K562 (cell line): Measurements from ENCODE around the gene PTP4A2. TPM values are rescaled to one million over a fixed set of nuclear protein-coding genes. Genes with fewer than 3 reads are reported as not detected.
A peak's percentile ranks its signal among the peaks of the same experiment; 100 is the strongest.

Experiments used
- ATF1 ChIP-seq, 2 experiments: fragments of 450-650 bp in 1 of 2; IDR thresholded peaks; 2 replicates each; pipeline ENCODE4 v1.6.1; 2016; ENCODE audit warnings: missing compliant biosample characterization in 1 of 2, missing genetic modification characterization in 1 of 2
- C11orf30 ChIP-seq: fragments of 450-650 bp; IDR thresholded peaks from 2 replicates; pipeline ENCODE4 v1.6.1; 2016; ENCODE audit warnings: low read depth, mild to moderate bottlenecking
- FOXA3 ChIP-seq, 2 experiments: fragments of 450-650 bp in 1 of 2; sonication (generic) in 1 of 2; formaldehyde crosslinking; IDR thresholded peaks in 1 of 2; conservative IDR thresholded peaks in 1 of 2; 2 replicates each; pipeline versions ENCODE4 v1.4.0 to v1.8.0; 2020 to 2022; ENCODE audit warnings: mild to moderate bottlenecking in 2 of 2, missing genetic modification reagents in 1 of 2
- GABPA ChIP-seq: fragments of 200-800 bp; sonication (Bioruptor generic); conservative IDR thresholded peaks from 2 replicates; pipeline ENCODE4 v1.6.1; 2016; ENCODE audit warnings: low read depth, missing genetic modification characterization, missing compliant biosample characterization
- MED1 ChIP-seq: sonication (generic); formaldehyde crosslinking; IDR thresholded peaks from 2 replicates; pipeline ENCODE4 v1.8.1; 2023; ENCODE audit warnings: missing genetic modification reagents, borderline replicate concordance
- RB1 ChIP-seq: fragments of 450-650 bp; IDR thresholded peaks from 2 replicates; pipeline ENCODE4 v1.6.1; 2017; ENCODE audit warnings: low read depth, mild to moderate bottlenecking
- ZBTB26 ChIP-seq: fragments of 450-650 bp; formaldehyde crosslinking; IDR thresholded peaks from 2 replicates; pipeline ENCODE4 v1.4.0; 2022; ENCODE audit warnings: missing genetic modification characterization
- ZBTB40 ChIP-seq, 2 experiments: fragments of 450-650 bp in 1 of 2; sonication (generic) in 1 of 2; formaldehyde crosslinking in 1 of 2; IDR thresholded peaks; 2 replicates each; pipeline versions ENCODE4 v1.7.1 to v1.9.0; 2016 to 2022; ENCODE audit warnings: inconsistent platforms in 1 of 2, mild to moderate bottlenecking in 1 of 2, missing genetic modification reagents in 1 of 2
- polyA plus RNA-seq, 8 experiments: library from polyadenylated mRNA; depleted of rRNA in 4 of 8; stranded (reverse) in 5 of 8; unstranded in 3 of 8; fragments of >200 nt; fragmentation: Nextera tagmentation in 2 of 8; fragmentation: Illumina TruSeq in 1 of 8; extraction: Ambion mirVana in 2 of 8; extraction: Trizol in 1 of 8; gene quantifications; 2 replicates each; pipeline versions ENCODE4 v1.2.1 to v1.2.3, GENCODE V29; 2011 to 2014; ENCODE audit warnings: inconsistent platforms in 1 of 8, missing spikeins in 1 of 8
- total RNA-seq, 7 experiments: library from RNA; depleted of rRNA in 6 of 7; stranded (reverse); fragments of >200 nt in 6 of 7; fragmentation: Illumina TruSeq in 2 of 7; extraction: Trizol in 2 of 7; gene quantifications; 2 replicates each; pipeline versions ENCODE4 v1.2.1 to v1.2.3, GENCODE V29; 2011 to 2021; ENCODE audit warnings: low replicate concordance in 1 of 7
- TF ChIP-seq, protein P1 (sequence below): sonication (generic); formaldehyde crosslinking; IDR thresholded peaks from 2 replicates; pipeline ENCODE4 v1.8.1; 2023; ENCODE audit warnings: mild to moderate bottlenecking, missing genetic modification reagents

The PTP4A2 gene
- total and polyA plus RNA-seq, 9 of the 15 experiments (the other 6 are each of a cell fraction or from before 2014, with no cell fraction given), result 197 to 870 (median 480) TPM

- TF ChIP-seq FOXA3 (CRISPR knock-in tag; conservative IDR thresholded peaks at IDR 0.05 in 1 of 2, IDR thresholded peaks at IDR 0.05 in 1 of 2) (0 out of 4 replicates have a peak, but pooled peaks of 1 of the 2 experiments have one; percentile 28), C11orf30 (no peak), ZBTB26 (CRISPR knock-in tag) (0 out of 2 replicates have a peak, but pooled peaks have one; percentile 24), MED1 (CRISPR knock-in tag) (no peak), GABPA (no peak), ZBTB40 (IDR thresholded peaks at IDR 0.05) (no peak), ZBTB40 (CRISPR knock-in tag; IDR thresholded peaks at IDR 0.05) (no peak), ATF1 (CRISPR knock-in tag; IDR thresholded peaks at IDR 0.05) (no peak), ATF1 (tag; IDR thresholded peaks at IDR 0.05) (no peak), RB1 (no peak; the same call in 1 of the 2 replicates)
- TF ChIP-seq, protein P1, sequence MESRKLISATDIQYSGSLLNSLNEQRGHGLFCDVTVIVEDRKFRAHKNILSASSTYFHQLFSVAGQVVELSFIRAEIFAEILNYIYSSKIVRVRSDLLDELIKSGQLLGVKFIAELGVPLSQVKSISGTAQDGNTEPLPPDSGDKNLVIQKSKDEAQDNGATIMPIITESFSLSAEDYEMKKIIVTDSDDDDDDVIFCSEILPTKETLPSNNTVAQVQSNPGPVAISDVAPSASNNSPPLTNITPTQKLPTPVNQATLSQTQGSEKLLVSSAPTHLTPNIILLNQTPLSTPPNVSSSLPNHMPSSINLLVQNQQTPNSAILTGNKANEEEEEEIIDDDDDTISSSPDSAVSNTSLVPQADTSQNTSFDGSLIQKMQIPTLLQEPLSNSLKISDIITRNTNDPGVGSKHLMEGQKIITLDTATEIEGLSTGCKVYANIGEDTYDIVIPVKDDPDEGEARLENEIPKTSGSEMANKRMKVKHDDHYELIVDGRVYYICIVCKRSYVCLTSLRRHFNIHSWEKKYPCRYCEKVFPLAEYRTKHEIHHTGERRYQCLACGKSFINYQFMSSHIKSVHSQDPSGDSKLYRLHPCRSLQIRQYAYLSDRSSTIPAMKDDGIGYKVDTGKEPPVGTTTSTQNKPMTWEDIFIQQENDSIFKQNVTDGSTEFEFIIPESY (CRISPR knock-in tag), result no peak
Observed at GRCh38 chr1:31924839-31925238, 13.3 kb downstream of the PTP4A2 start (continued).
